ENCODE data around the gene PLIN3.

Gene PLIN3

GRCh38 chr19:4873930-4874329 is 6.5 kb upstream of the PLIN3 start:
- Histone ChIP-seq H3K4me1 (peaks cover 0 to 17% (median 15%) of the 10 kb centered on the region in 4 donors), H3K27me3 (no peaks in the 10 kb centered on the region), H3K9me3 (no peaks in the 10 kb centered on the region), H3K36me3 (no peaks in the 10 kb centered on the region), H3K27ac (no peak overlapping the region), H3K4me3 (no peak overlapping the region)
- TF ChIP-seq CTCF (IDR thresholded peaks at IDR 0.05), result no peak
- DNase-seq, result no peak
- intact Hi-C loops (cut with DNase I; ENCODE audit: low total_unique reads), result loop anchor here (2.0 kb wide), 1 partner anchor 157 kb away; no protein-coding TSS in a partner anchor

GRCh38 chr19:4871711-4872110 is 4.2 kb upstream of the PLIN3 start:
- no peak overlapping the region for H3K4me3 ChIP-seq
- intact Hi-C loops (cut with DNase I; ENCODE audit: low total_unique reads), result loop anchor here (2.0 kb wide), 1 partner anchor 39 kb away; no protein-coding TSS in a partner anchor
- TF ChIP-seq CTCF (IDR thresholded peaks at IDR 0.05), result no peak
- no peak overlapping the region for H3K27ac ChIP-seq
- no peak for DNase-seq
- no peaks in the 10 kb centered on the region for H3K27me3 ChIP-seq
- H3K9me3 ChIP-seq, result no peaks in the 10 kb centered on the region
- no peaks in the 10 kb centered on the region for H3K36me3 ChIP-seq
- peaks cover 0 to 11% (median 5%) of the 10 kb centered on the region in 4 donors for H3K4me1 ChIP-seq

- no peaks in the 10 kb centered on the region for H3K36me3 ChIP-seq
- H3K27ac ChIP-seq, result no peak overlapping the region
- H3K4me3 ChIP-seq, result no peak overlapping the region
- no peak for TF ChIP-seq CTCF (IDR thresholded peaks at IDR 0.05)
- H3K4me1 ChIP-seq, result peaks cover 0 to 16% (median 12%) of the 10 kb centered on the region in 4 donors
- H3K27me3 ChIP-seq, result no peaks in the 10 kb centered on the region
- DNase-seq, result no peak
- intact Hi-C loops (cut with DNase I; ENCODE audit: low total_unique reads), result loop anchor here (2.0 kb wide), 1 partner anchor 41 kb away; no protein-coding TSS in a partner anchor
- H3K9me3 ChIP-seq, result no peaks in the 10 kb centered on the region
Measured at GRCh38 chr19:4870025-4870700, 2.7 kb upstream of the PLIN3 start.

- Histone ChIP-seq H3K36me3 (no peaks in the 10 kb centered on the region), H3K9me3 (no peaks in the 10 kb centered on the region), H3K27me3 (no peaks in the 10 kb centered on the region), H3K4me3 (peak overlapping the region; percentile 76 to 98), H3K27ac (peak overlapping the region; percentile 86 to 90), H3K4me1 (peaks cover 0 to 16% (median 12%) of the 10 kb centered on the region in 4 donors)
- no peak for TF ChIP-seq CTCF (IDR thresholded peaks at IDR 0.05)
- intact Hi-C loops (cut with DNase I; ENCODE audit: low total_unique reads), result no loop called here
- peak in 1 of 2 donors; percentile 30 for DNase-seq
Measured at GRCh38 chr19:4868286-4868834, 893 bp upstream of the PLIN3 start.

GRCh38 chr19:4866595-4867424 is 657 bp downstream of the PLIN3 start:
- H3K9me3 ChIP-seq, result no peaks in the 10 kb centered on the region
- peaks cover 0 to 8% (median 4%) of the 10 kb centered on the region in 3 donors for H3K36me3 ChIP-seq
- TF ChIP-seq CTCF (IDR thresholded peaks at IDR 0.05), result no peak
- peak overlapping the region; percentile 76 to 98 for H3K4me3 ChIP-seq
- peaks cover 0 to 16% (median 12%) of the 10 kb centered on the region in 4 donors for H3K4me1 ChIP-seq
- peak overlapping the region; percentile 86 to 90 for H3K27ac ChIP-seq
- no peaks in the 10 kb centered on the region for H3K27me3 ChIP-seq
- intact Hi-C loops (cut with DNase I; ENCODE audit: low total_unique reads), result no loop called here
- peak; percentile 72 to 84 for DNase-seq

All from tibial artery (tissue), 4 donors.